Activated CD4-positive, CD25-positive, alpha-beta regulatory T cell treated with anti-CD3 and anti-CD28 coated beads, Interleukin-2, amount 50 U/mL, for 16 hours (primary cell): ENCODE results near the gene TMEM181.
"Not testable (repeated sequence)": the region's sequence is repeated elsewhere in the genome, so short reads cannot be mapped to it uniquely, and the experiment has no call there.

Source experiments
- DNase-seq: peaks from one replicate; pipeline ENCODE4 v3.0.0-alpha.2; 2020; ENCODE audit warnings: low read depth, low spot score

TMEM181 gene

DNA sequence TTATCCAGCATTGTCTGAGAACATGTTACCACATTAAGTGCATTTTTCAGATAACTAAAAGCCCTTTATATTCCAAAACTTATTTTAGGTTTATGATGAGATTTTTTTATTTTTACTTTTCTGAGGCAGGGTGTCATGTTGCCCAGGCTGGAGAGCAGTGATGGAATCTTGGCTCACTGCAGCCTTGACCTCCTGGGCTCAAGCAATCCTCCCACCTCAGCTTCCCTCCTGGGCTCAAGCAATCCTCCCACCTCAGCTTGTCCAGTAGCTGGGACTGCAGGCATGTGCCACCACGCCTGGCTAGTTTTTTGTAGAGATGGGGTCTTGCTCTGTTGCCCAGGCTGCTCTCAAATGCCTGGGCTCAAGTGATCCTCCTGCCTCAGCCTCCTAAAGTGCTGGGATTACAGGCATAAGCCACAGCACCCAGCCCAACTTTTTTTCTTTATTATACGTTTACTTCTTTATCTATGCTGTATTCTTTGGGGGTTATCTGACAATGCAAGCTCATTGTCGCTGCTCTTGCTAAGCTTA lies 78.5 kb downstream of the TMEM181 start:
- no peak for DNase-seq

GRCh38 chr6:158639056-158639455 lies 79.2 kb downstream of the TMEM181 start:
- no peak for DNase-seq

DNA sequence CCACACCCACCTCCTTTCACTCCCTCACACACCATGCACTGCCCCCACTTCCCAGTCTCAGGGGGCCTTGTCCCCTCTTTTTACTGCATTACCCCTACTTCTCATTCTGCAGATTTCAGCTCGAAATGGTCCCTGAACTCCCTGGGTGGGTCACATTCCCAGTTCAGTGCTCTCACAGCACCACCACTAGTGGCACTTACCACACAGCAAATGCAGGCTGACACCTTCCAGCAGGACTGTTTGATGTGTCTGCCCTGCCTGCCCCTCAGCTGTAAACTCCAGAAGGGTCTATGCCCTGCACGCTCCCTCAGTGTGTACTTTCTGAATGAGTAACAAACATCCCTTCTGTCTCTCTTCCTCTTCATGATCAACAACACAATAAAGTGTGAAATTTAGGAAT lies 80.6 kb downstream of the TMEM181 start:
- no peak for DNase-seq

GRCh38 chr6:158642097-158642601 lies 82.3 kb downstream of the TMEM181 start:
- no peak for DNase-seq

- DNase-seq: no peak
Measured at GRCh38 chr6:158643836-158644230, 83.9 kb downstream of the TMEM181 start.

DNA sequence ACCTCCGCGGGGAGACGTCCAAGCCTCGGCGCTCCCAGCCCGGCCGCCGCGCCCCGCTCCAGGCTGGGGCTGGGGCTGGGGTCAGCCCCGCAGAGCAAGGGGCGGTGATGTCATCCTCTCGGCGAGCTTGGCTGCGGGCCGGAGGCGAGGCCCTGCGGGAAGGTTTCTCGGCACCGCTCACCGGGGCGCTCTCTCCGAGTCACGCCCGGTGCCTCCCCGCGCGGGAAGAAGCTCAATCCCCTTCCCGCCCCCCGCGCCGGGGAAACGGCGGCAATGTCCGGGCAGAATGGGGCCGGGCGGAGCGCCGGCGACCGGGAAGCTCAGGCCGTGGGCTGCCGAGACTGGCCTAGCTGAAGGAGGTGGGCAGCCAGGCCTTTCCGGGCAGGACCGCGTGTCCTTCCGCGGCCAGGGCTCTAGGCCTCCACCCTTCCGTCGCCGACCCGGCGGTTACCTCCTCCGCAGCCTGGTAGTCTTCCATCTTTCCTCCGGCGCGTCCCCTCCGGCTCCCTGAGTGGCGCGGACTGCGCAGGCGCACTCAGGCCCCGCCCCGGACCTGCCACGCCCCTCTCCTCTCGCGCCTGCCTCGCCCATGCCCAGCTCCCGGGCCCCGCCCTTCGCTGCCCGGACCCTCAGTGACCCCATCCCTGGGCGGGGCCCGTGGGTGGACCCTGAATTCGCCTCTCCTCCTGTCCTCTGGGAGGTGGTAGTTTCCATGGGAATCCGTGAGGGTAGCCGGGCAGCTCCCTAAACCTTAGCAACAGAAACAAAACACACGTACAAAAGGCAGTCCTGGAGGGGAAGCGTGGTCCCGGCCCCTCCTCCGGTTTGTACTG lies 84.6 kb downstream of the TMEM181 start, which contains the start of gene DYNLT1:
TSS of gene DYNLT1 (minus strand) at position 513 of the 833 bp plus-strand sequence. CDS start at position 478, 35 bp downstream.
- DNase-seq: peak; percentile 77

GRCh38 chr6:158645064-158646022 lies 85.5 kb downstream of the TMEM181 start:
- DNase-seq: no peak

DNA sequence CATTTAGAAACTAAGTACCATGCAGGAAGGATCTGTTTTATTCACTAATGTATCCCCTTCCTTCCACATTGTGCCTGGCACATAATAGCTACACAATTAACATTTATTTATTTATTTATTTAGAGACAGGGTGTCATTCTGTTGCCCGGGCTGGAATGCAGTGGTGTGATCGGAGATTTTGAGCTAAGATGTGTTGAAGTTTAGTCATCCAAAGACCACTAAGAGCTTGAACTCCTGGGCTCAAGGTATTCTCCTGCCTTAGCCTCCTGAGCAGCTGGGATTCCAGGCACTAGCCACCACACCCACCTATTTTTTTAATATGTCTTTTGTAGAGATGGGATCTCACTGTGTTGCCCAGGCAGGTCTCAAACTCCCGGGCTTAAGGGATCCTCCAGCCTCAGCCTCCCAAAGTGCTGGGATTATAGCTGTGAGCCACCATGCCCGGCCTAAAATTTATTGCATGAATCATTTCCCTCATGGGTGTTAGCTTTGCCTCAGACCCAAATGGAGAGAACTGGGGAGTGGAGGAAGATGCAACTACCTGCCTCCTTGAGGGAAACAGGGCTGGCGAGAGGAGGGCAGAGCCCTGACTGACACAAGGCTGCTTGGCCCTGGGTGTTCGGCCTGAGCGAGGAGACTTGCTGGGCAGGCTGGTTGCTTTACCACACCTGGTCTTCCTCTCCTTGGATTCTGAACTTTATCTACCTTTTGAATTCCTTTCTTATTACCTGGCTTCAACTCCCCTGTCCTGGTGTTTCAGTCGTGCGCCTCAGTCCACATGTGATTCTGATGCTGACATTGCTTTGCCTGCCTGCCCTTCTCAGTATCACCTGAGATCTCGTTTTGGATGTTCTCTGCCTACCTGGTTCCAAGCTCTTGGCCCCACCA lies 86.4 kb downstream of the TMEM181 start:
- no peak for DNase-seq

GRCh38 chr6:158647501-158647900 lies 87.6 kb downstream of the TMEM181 start:
- no peak for DNase-seq

DNA sequence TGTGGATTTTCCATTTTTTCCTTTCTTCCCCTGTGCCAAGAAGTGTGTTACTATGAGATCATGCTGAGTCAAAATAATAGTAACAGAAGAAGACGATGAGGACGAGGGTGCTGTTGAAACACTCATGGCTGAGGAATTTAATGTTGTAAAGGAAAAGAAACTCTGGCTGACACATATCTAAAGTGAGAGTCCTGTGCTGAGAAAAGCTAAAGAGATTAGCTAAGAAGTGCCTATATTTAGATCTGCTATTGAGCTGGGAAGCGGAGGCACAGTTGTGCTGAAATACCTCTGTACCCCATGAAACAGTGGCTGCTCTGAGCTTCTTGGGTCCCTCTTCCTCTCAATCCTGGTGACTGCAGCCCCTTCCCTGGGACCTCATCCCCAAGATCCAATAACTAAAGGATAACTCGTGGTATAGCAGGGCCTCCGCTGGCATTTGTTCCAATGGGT lies 88.8 kb downstream of the TMEM181 start:
- DNase-seq: no peak

DNA sequence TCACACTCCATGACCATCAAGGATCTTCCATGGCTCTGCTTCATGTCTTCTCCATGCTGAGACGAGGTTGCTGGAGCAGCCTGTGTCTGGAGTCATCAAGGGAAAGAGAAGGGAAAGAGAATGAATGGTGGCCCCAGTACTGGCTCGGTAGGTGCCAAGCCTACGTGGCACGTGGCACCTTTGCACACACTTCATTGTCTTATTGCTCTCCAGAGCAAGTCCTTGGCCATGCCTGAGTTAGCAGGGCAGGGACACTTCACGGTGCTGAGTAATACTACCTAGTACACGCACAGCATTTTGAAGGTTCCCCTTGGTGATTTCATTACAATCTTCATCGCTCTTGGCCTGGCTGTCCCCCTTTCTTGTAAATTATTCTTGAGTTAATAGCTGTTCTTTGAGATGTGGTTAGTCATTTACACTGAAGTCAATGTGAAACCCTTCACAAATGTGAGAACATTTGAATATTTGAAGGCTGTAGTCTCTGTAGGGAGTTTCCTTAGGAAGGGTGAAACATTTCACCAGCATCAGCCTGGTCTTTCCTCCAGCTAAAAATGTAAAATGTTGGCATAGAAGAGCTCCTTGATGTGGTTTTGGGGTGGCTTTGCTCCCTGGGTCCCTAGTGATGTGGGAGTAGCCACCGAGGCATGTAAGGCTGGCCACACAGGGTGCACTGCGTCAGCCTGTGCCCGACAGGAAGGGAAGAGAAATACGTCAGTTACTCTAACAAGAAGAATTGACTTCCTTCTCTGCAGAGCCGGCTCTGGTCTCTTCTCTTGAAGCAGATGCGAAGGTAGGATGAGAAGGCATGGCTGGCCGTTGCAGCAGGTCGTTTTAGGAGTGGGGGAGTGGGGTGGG lies 89.6 kb downstream of the TMEM181 start, which contains the start of gene SYTL3:
TSS of gene SYTL3 (plus strand) at position 766 of the 855 bp plus-strand sequence. CDS start 13,215 bp downstream, outside the sequence.
- peak; percentile 64 for DNase-seq

GRCh38 chr6:158651981-158652737 lies 92.3 kb downstream of the TMEM181 start:
- not testable (repeated sequence) for DNase-seq

DNA sequence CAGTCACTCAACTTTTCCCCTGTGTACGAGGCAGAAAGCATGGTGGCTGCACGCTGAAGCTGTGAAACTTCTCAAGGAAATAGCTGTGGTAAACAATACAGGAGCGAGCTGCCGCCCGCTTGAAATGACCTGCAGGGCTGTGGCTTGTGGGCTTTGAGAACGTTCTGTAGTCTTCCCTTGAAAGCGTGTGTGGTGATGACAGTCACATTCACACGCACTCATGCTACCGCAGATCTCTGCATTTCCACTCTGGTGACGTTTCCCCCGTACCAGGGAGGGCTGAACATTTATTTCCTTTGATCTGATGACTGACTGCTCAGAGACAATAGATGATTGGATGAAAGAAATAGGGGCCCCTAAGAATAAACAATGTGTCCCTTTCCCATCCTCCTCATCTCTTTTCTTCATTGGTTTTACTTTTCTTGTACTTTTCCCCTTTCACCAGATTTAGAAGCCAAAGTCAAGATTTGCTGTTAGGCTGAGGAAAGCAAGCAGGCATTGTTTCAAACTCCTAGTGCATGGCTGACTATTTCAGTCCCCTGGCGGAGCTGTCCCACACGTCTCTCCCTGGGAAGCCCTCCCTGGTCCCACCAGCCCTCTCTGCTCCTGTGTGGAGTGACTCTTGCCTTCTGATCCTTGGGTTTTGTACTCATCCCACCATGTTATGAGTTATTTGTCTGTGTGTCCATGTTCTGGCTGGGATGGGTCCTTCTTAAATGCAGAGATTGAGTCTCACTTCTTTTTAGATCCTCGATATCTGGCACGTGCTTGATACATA lies 93.9 kb downstream of the TMEM181 start:
- DNase-seq: peak; percentile 84

GRCh38 chr6:158654498-158654897 lies 94.6 kb downstream of the TMEM181 start:
- DNase-seq: no peak

DNA sequence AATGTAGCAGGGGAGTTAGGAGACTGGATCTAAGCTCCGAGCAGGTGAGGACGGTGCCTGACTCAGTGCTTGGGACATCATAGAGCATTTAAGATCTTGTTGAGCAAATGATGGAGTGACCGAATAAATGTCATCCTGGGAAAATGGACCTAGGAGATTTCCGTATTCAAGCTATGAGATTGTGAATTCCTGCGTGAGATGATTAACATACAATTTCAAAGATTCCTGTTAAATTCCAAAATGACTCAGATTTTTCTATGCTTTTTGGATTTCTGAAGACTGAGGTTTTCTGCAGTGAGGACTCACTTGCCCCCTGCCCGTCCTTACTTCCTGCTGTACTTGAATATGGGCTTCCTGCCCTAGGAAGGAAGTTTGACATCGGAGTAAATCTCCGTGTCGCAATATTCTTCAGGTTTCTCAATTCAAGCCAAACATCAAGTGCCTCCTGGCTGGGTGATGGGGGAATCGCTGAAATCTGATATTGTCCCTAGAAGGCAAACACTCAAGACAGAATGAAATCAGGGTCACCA lies 95.1 kb downstream of the TMEM181 start:
- no peak for DNase-seq

DNA sequence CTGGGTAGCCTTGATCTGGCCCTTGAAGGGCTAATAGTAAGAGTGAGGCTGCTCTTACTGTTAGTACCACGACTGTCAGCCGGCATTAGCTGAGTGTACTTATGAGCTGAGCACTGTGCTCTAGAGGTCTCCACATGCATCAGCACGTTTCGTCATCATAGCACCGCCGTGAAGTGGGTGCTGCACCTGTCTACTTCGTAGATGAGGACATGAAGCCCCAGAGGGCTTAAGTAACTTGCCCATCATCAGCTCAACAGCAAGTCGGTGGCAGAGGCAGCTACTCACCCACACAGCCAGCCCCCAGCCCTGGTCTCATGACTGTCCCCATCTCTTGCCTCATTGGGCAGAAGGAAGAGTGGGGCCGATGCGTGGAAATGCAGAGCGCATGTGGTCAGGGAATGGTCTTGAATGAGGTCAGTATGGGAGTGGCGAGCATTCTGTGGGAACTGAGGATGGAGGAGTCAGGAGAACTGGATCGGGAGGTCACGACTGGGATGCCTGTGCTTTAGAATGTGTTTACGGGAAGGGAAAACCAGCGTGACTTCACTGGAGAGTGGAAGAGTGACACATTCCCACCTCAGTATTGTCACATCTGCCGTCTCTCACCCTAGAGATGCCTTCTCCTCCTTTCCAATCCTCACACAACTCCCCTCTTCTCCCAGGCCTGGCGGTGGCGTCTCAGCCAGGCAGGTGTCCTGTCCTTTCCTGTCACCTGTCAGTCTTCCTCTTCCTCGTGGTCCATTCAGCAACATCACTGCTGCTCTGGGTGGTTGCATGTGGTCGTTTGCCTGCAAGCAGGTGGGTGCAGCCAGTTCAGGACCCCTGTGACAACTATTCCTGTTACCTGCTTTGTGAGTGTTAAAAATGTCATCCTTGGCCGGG lies 95.9 kb downstream of the TMEM181 start:
- no peak for DNase-seq

GRCh38 chr6:158656986-158657385 lies 97.1 kb downstream of the TMEM181 start:
- DNase-seq: not testable (repeated sequence)
